GM23338 (cell line): ENCODE measurements around the gene TRMT10B. TPM values are rescaled to one million over a fixed set of nuclear protein-coding genes. Genes with fewer than 3 reads are reported as not detected.
A peak's percentile ranks its signal among the peaks of the same experiment; 100 is the strongest.

ENCODE experiments used
- ATAC-seq: fragments of 200-7000 bp; cut with Tn5 transposase; 3 replicates; pipeline ENCODE4 v1.9.1; 2020
- DNase-seq: peaks from one replicate; pipeline ENCODE4 v3.0.0-alpha.2; 2015; ENCODE audit warnings: low spot score
- H2AFZ ChIP-seq: fragments of 200-600 bp; sonication (generic); 2 replicates; pipeline ENCODE4 v1.8.0; 2016; ENCODE audit warnings: antibody characterized with exemption, mild to moderate bottlenecking, moderate library complexity
- H3F3A ChIP-seq: fragments of 200-600 bp; sonication (generic); replicated peaks from 2 replicates; pipeline ENCODE4 v1.8.0; 2017; ENCODE audit warnings: antibody characterized with exemption, mixed run types, low read depth
- H3K27ac ChIP-seq: fragments of 200-600 bp; sonication (generic); 2 replicates; pipeline ENCODE4 v1.6.1; 2016; ENCODE audit warnings: low read depth
- H3K27me3 ChIP-seq: fragments of 200-600 bp; sonication (generic); 2 replicates; pipeline ENCODE4 v1.8.0; 2016; ENCODE audit warnings: mild to moderate bottlenecking, mixed run types, moderate library complexity; ENCODE audit not compliant: insufficient read depth
- H3K36me3 ChIP-seq: fragments of 200-600 bp; sonication (generic); 2 replicates; pipeline ENCODE4 v1.8.0; 2016; ENCODE audit warnings: mild to moderate bottlenecking; ENCODE audit not compliant: insufficient read depth
- H3K4me1 ChIP-seq: fragments of 200-600 bp; sonication (generic); 2 replicates; pipeline ENCODE4 v1.8.0; 2016; ENCODE audit warnings: mild to moderate bottlenecking, moderate library complexity; ENCODE audit not compliant: insufficient read depth
- H3K4me2 ChIP-seq: fragments of 200-600 bp; sonication (generic); 2 replicates; pipeline ENCODE4 v1.7.1; 2017; ENCODE audit warnings: mixed run types
- H3K4me3 ChIP-seq: fragments of 200-600 bp; sonication (generic); 2 replicates; pipeline ENCODE4 v1.6.1; 2016; ENCODE audit warnings: mixed run types
- H3K79me2 ChIP-seq: fragments of 200-600 bp; sonication (generic); replicated peaks from 2 replicates; pipeline ENCODE4 v1.8.0; 2017; ENCODE audit warnings: mild to moderate bottlenecking; ENCODE audit not compliant: insufficient read depth
- H3K9me2 ChIP-seq: fragments of 200-600 bp; sonication (generic); 2 replicates; pipeline ENCODE4 v1.8.0; 2017; ENCODE audit not compliant: insufficient read depth
- H4K20me1 ChIP-seq: fragments of 200-600 bp; sonication (generic); replicated peaks from 2 replicates; pipeline ENCODE4 v1.8.0; 2017; ENCODE audit warnings: mild to moderate bottlenecking; ENCODE audit not compliant: insufficient read depth
- H3K27ac Mint-ChIP-seq: 2 replicates; pipeline ENCODE4 v1.8.0; 2020; ENCODE audit warnings: inconsistent platforms, mild to moderate bottlenecking, moderate library complexity, mixed read lengths
- H3K27me3 Mint-ChIP-seq: 3 replicates; pipeline ENCODE4 v1.8.0; 2022; ENCODE audit warnings: low read depth, mild to moderate bottlenecking, moderate library complexity, mixed read lengths, inconsistent platforms; ENCODE audit not compliant: insufficient read depth, poor library complexity
- H3K36me3 Mint-ChIP-seq: 3 replicates; pipeline ENCODE4 v1.8.0; 2021; ENCODE audit warnings: low read depth, mild to moderate bottlenecking, inconsistent platforms, moderate library complexity, mixed read lengths
- H3K4me1 Mint-ChIP-seq: 3 replicates; pipeline ENCODE4 v1.8.0; 2020; ENCODE audit warnings: mild to moderate bottlenecking, inconsistent platforms, mixed read lengths
- H3K4me3 Mint-ChIP-seq: 3 replicates; pipeline ENCODE4 v1.8.0; 2021; ENCODE audit warnings: moderate library complexity, mild to moderate bottlenecking, inconsistent platforms, mixed read lengths
- H3K9me3 Mint-ChIP-seq: 3 replicates; pipeline ENCODE4 v1.8.0; 2020; ENCODE audit warnings: moderate library complexity, mild to moderate bottlenecking, inconsistent platforms, mixed read lengths
- CREB1 ChIP-seq: fragments of 250-450 bp; sonication (Bioruptor Pico); IDR thresholded peaks from 2 replicates; pipeline ENCODE4 v1.5.0; 2020; ENCODE audit warnings: low read depth, mild to moderate bottlenecking, moderate library complexity
- EZH2 ChIP-seq: fragments of 200-600 bp; sonication (generic); IDR thresholded peaks from one replicate; pipeline ENCODE4 v1.8.0; 2017; ENCODE audit warnings: antibody characterized with exemption, mild to moderate bottlenecking, low read depth; ENCODE audit not compliant: unreplicated experiment
- EZH2phosphoT487 ChIP-seq: fragments of 200-600 bp; sonication (generic); IDR thresholded peaks from one replicate; pipeline ENCODE4 v1.8.1; 2018; ENCODE audit warnings: antibody characterized with exemption; ENCODE audit not compliant: unreplicated experiment
- JUNB ChIP-seq: IDR thresholded peaks from one replicate; pipeline ENCODE4 v1.6.1; 2016; ENCODE audit warnings: antibody characterized with exemption; ENCODE audit not compliant: unreplicated experiment
- NANOG ChIP-seq: IDR thresholded peaks from 2 replicates; pipeline ENCODE4 v1.6.1; 2016; ENCODE audit warnings: antibody characterized with exemption, borderline replicate concordance
- POLR2AphosphoS5 ChIP-seq: IDR thresholded peaks from 2 replicates; pipeline ENCODE4 v1.6.1; 2016; ENCODE audit warnings: antibody characterized with exemption, low read depth
- REST ChIP-seq: IDR thresholded peaks from one replicate; pipeline ENCODE4 v1.6.1; 2018; ENCODE audit warnings: antibody characterized with exemption; ENCODE audit not compliant: unreplicated experiment
- STAT1 ChIP-seq: IDR thresholded peaks from one replicate; pipeline ENCODE4 v1.6.1; 2016; ENCODE audit warnings: antibody characterized with exemption; ENCODE audit not compliant: unreplicated experiment
- ZNF114 ChIP-seq: fragments of 250-450 bp; sonication (Bioruptor Pico); IDR thresholded peaks from 2 replicates; pipeline ENCODE4 v1.5.0; 2020; ENCODE audit warnings: mild to moderate bottlenecking, moderate library complexity
- ZNF331 ChIP-seq: fragments of 250-450 bp; sonication (Bioruptor Pico); IDR thresholded peaks from 2 replicates; pipeline ENCODE4 v1.5.0; 2020; ENCODE audit warnings: low read depth, mild to moderate bottlenecking, moderate library complexity
- ZNF462 ChIP-seq: fragments of 250-450 bp; sonication (Bioruptor Pico); IDR thresholded peaks from 2 replicates; pipeline ENCODE4 v1.5.0; 2020; ENCODE audit warnings: mild to moderate bottlenecking, moderate library complexity
- polyA plus RNA-seq: library from polyadenylated mRNA; unstranded; fragments of >200 nt; fragmentation: Nextera tagmentation; extraction: Ambion mirVana; gene quantifications from 2 replicates; pipeline ENCODE4 v1.2.1, GENCODE V29; 2016
- total RNA-seq: library from RNA; depleted of rRNA; stranded (reverse); fragments of >200 nt; shearing (Covaris generic); gene quantifications from 2 replicates; pipeline ENCODE4 v1.2.3, GENCODE V29; 2014
- TF ChIP-seq, protein P1 (sequence below): IDR thresholded peaks from 2 replicates; pipeline ENCODE4 v1.6.1; 2016; ENCODE audit warnings: antibody characterized with exemption
- TF ChIP-seq, protein P2 (sequence below), 2 experiments: fragments of 200-600 bp in 1 of 2; sonication (generic) in 1 of 2; conservative IDR thresholded peaks; 2 replicates each; pipeline versions ENCODE4 v1.5.1 to v1.6.1; 2016 to 2017; ENCODE audit warnings: antibody characterized with exemption in 2 of 2, low read depth in 2 of 2, mild to moderate bottlenecking in 2 of 2, moderate library complexity in 1 of 2

The TRMT10B gene
- total and polyA plus RNA-seq, 2 experiments from 2014 or later: 3.1 to 10.8 TPM

GRCh38 chr9:37710046-37710445, 43.6 kb upstream of the TRMT10B start:
- no peak for TF ChIP-seq ZNF462 (CRISPR knock-in tag)
- no peak for TF ChIP-seq NANOG
- TF ChIP-seq ZNF114 (CRISPR knock-in tag): no peak
- TF ChIP-seq POLR2AphosphoS5: no peak
- no peak for TF ChIP-seq EZH2
- TF ChIP-seq REST: no peak
- no peak for TF ChIP-seq EZH2phosphoT487
- no peak for TF ChIP-seq STAT1
- no peak for TF ChIP-seq JUNB
- TF ChIP-seq CREB1: no peak
- TF ChIP-seq ZNF331 (CRISPR knock-in tag): no peak
- TF ChIP-seq, protein P1, sequence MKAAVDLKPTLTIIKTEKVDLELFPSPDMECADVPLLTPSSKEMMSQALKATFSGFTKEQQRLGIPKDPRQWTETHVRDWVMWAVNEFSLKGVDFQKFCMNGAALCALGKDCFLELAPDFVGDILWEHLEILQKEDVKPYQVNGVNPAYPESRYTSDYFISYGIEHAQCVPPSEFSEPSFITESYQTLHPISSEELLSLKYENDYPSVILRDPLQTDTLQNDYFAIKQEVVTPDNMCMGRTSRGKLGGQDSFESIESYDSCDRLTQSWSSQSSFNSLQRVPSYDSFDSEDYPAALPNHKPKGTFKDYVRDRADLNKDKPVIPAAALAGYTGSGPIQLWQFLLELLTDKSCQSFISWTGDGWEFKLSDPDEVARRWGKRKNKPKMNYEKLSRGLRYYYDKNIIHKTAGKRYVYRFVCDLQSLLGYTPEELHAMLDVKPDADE: no peak
- TF ChIP-seq, protein P2, sequence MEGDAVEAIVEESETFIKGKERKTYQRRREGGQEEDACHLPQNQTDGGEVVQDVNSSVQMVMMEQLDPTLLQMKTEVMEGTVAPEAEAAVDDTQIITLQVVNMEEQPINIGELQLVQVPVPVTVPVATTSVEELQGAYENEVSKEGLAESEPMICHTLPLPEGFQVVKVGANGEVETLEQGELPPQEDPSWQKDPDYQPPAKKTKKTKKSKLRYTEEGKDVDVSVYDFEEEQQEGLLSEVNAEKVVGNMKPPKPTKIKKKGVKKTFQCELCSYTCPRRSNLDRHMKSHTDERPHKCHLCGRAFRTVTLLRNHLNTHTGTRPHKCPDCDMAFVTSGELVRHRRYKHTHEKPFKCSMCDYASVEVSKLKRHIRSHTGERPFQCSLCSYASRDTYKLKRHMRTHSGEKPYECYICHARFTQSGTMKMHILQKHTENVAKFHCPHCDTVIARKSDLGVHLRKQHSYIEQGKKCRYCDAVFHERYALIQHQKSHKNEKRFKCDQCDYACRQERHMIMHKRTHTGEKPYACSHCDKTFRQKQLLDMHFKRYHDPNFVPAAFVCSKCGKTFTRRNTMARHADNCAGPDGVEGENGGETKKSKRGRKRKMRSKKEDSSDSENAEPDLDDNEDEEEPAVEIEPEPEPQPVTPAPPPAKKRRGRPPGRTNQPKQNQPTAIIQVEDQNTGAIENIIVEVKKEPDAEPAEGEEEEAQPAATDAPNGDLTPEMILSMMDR (conservative IDR thresholded peaks at IDR 0.05; ENCODE audit: low read depth in 2 of 2): no peak
- peak overlapping the region; percentile 23; the same call in 1 of the 2 replicates for H2AFZ ChIP-seq
- Mint-ChIP-seq H3K4me3 (no peak overlapping the region), H3K9me3 (no peaks in the 10 kb centered on the region), H3K27ac (no peak overlapping the region), H3K27me3 (peaks cover 2% of the 10 kb centered on the region), H3K36me3 (no peaks in the 10 kb centered on the region), H3K4me1 (no peaks in the 10 kb centered on the region)
- ATAC-seq (no peak), DNase-seq (no peak)
- H3F3A ChIP-seq: no peaks in the 10 kb centered on the region
- no peak overlapping the region for H3K4me2 ChIP-seq
- no peaks in the 10 kb centered on the region for H3K36me3 ChIP-seq
- no peaks in the 10 kb centered on the region for H3K4me1 ChIP-seq
- H3K79me2 ChIP-seq: no peaks in the 10 kb centered on the region
- no peaks in the 10 kb centered on the region for H3K9me2 ChIP-seq
- H4K20me1 ChIP-seq: no peaks in the 10 kb centered on the region
- H3K4me3 ChIP-seq: no peak overlapping the region
- no peaks in the 10 kb centered on the region for H3K27me3 ChIP-seq
- no peak overlapping the region for H3K27ac ChIP-seq
